HG03103 (cell line): ENCODE results near the gene ELP1.
"Not testable (repeated sequence)": the region's sequence is repeated elsewhere in the genome, so short reads cannot be mapped to it uniquely, and the experiment has no call there.

Experiments
- ATAC-seq: cut with Tn5 transposase; IDR thresholded peaks from one replicate; pipeline ENCODE4 v1.9.1; 2021; ENCODE audit warnings: low read depth; ENCODE audit not compliant: unreplicated experiment

The ELP1 gene

GRCh38 chr9:108934323-108934893, 484 bp upstream of the ELP1 start, which contains the start of gene ABITRAM:
ABITRAM (plus strand) TSS chr9:108934400; CDS start chr9:108934487, 87 bp downstream.
- ATAC-seq: peak; percentile 77

DNA sequence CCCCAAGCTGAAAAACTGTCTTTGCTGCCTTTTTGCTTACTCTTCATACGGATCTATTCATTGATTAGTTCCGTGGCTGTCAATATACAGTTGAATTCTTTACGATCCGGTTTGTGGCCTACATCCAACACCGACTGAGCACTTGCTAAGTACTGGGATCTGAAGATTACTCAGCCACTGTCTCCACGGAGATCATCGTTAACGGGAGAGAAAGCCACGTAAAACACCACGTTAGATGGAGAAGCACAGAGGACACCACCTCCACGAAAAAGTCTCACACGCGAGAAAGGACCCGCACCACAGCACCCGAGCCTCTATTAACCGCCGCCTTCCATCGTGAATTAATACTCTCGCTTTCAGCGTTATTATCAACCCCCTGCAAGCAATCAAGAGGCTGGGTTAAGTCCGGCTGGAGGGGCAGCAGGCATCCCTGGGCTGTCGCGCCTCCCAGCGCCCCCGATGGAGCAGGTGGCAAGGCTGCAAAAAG, 650 bp downstream of the ELP1 start:
- no peak for ATAC-seq

DNA sequence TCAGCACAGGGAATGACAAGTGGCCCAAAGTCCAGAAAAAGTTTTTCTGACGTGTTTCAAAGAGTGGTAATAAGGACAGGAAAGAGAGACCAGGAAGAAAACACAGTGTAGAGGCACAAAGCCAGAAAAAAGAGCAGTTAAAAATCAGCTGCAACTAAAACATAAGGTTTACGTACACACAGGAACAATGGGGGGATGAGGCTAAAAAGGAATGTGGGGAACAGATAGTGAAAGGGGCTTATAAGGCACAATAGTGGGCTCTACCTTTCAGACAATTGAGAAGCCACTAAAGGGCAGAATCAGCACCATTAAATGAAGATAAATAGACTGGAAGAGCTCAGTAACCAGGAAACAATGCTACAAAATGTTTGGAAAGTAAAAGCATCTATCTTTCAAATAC, 5.5 kb downstream of the ELP1 start:
- ATAC-seq: no peak

GRCh38 chr9:108924466-108924865, 9.5 kb downstream of the ELP1 start:
- ATAC-seq: no peak

GRCh38 chr9:108921200-108921599, 12.7 kb downstream of the ELP1 start:
- no peak for ATAC-seq

DNA sequence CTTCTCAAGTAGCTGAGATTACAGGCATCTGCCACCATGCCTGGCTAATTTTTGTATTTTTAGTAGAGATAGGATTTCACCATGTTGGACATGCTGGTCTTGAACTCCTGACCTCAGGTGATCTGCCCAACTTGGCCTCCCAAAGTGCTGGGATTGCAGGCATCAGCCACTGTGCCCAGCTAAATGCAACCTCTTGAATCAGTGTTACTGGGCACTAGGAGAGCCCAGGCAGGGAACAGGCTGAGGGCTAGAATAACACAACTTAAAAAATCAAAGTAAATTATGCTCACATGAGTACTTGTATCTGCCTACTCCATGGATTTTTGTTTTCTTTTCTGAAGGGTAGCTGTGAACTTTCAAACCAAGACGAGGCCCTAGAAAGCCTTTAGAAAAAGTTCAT, 13.5 kb downstream of the ELP1 start:
- not testable (repeated sequence) for ATAC-seq

- no peak for ATAC-seq
Measured at GRCh38 chr9:108919517-108919916, 14.4 kb downstream of the ELP1 start.

DNA sequence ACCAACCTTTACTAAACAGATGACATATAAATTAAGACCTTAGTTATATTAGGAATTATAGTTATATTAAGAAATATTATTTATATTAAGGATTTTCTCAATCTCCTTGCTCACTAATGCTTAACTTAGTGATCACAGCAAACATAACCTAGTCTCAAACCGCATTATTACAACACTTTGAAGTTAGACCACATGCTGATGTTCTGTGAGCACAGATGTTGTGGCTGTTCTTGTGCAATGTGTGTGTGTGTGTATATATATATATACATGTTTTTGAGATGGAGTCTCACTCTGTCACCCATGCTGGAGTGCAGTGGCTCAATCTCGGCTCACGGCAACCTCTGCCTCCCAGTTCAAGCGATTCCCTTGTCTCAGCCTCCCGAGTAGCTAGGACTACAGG, 20.5 kb downstream of the ELP1 start:
- ATAC-seq: no peak

DNA sequence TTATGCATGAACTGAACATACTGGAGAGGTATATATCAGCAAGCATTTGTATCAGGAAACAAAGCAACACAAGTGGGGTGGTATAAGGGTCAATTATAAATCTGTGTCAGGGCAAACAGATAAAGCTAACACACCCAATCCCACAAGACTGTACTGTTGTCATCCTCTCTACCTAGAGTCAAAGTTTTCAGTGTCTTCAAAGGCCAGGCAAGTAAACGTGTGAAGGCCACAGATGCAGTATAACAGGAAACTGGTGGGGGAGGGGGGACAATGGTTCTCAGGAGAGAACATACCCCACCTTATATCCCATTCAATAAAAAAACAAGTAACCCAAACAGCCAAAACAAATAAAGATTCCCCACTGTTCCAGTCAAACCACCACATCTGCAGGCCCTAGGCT, 22.1 kb downstream of the ELP1 start:
- ATAC-seq: no peak

- no peak for ATAC-seq
Measured at GRCh38 chr9:108910914-108911313, 23.0 kb downstream of the ELP1 start.

- ATAC-seq: no peak
Measured at GRCh38 chr9:108910402-108910801, 23.5 kb downstream of the ELP1 start.

GRCh38 chr9:108905494-108905893, 28.4 kb downstream of the ELP1 start:
- no peak for ATAC-seq

- no peak for ATAC-seq
Measured at GRCh38 chr9:108904161-108904560, 29.8 kb downstream of the ELP1 start.

DNA sequence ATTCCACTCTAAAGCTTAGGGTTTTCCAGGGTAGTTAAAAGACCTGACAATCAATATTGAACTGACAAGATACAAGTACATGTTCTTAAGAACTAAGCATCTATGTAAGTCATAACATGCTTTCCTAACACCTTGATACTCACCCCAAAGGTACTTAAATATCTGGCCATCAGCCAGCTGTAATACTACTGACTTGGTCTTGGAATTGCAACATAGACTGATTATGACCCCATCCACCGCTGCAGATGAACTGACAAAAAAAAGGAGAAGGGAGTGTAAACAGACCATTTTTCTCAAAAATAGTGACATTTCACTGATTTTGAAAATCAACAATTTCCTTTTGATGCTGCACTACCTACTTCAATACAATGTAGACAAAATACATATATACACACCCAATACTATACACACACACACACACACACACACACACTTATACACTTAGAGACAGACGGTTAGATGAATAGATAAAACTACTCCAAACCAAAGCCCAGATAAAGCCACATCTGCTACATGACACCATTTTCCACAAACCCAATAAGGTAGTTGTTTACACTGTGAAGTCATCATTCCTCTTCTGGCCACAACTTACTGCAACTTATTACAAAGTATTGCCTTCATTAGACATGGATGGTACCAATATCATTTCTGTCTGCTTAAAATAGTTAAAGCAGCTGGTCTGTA, 30.4 kb downstream of the ELP1 start:
- ATAC-seq: no peak

- ATAC-seq: no peak
Measured at GRCh38 chr9:108900176-108900575, 33.7 kb downstream of the ELP1 start.

DNA sequence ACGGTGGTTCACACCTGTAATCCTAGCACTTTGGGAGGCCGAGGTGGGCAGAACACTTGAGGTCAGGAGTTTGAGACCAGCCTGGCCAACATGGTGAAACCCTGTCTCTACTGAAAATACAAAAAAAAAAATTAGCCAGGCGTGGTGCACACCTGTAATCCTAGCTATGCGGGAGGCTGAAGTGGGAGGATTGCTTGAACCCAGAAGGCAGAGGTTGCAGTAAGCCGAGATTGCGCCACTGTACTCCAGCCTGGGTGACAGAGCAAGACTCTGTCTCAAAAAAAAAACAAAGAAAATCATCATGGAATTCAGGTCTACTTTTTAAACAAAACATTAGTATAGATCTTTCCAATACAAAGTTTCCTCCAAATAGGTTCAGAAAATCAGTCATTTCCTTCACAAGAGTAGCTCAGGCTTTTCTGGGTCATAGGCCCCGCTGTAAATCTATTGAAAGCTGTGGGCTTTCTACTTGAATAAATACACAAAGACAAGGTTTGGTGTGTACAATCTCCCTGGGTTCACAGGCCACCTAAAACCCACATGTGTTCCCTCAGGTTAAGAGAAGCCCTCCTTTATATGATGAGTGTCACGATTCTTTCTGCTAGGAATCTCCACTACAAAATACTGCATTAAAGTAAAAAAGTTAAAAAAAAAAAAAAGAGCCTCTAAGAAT, 34.8 kb downstream of the ELP1 start:
- not testable (repeated sequence) for ATAC-seq

DNA sequence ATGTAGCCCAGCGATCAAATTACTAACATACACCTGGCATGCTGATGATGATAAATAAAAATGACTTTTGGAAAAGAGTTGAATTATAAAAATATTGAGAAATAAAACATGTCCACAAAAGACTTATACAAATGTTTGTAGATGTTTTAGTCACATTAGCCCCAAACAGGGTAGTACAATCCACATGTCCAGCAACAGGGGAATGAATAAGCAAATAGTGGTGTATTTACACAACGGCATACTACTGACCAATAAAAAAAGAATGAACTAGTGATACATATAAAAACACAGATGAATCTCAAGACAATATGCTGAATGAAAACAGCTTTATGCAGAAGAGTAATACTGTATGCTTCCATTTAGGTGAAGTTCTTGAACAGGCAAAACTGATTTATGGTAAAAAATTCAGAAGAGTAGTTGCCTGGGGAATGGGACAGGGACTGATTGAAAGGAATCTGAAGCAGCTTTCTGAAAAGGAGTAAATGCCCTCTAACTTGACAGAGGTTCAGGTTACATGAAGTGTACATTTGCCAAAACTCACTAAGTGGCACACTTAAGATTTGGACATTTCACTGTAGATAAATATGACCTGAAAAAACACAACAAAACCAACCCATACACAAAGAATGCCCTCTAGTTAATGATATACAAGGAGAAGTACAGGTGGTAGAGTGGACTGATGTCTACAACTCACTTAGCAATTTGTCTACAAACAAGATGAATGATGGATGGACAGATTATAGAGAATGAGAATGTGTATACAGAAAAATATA, 36.4 kb downstream of the ELP1 start:
- no peak for ATAC-seq

DNA sequence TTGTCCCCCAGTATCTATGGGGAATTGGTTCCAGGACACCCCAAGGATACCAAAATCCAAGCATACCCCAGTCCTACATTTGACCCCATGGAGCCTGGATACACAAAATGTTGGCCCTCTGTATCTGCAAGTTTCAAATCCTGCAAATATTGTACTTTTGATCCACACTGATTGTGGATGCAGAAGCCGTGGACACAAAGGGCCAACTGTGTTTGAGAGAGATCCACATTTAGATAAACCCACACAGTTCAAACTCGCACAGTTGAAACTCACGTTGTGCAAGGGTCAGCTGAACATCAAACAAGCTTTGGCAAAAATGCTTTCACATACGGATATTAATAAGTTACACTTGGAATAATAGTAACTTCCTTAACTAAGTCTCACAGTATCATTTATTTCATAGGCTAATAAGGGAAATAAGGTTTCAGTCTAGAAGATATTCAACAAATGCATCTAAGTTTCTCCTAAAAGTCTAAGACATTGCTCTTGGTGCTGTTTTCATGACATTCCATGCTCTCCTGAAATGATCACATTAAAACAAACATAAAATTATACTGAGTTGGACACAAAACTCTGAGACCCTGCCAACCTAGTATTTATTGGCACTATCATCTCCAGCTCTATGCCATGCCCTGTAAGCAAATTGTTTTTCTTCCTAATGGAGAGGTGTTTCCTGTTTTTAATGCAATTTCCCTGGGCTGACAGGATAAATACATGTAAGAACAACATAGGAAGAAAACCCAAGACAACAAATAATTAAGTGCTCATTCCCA, 39.5 kb downstream of the ELP1 start:
- no peak for ATAC-seq

DNA sequence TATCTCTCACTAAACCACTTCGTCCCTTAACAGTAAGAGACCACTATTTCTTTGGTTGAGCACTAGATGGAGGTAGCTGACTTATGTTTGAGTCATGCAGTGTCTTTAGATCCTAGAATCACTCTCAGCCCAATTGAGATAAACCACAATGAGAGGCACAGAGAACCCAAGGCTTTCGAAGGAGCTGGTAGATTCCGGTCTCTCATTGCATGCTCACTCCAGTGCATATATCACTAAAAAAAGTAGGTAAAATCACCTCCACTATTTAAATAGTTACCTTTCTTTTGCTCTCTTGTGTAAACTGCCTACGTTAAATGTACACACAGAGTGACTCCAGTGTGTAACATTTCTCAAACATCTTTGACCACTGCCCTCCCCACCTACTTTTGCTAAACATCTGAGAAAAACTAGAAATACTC, 44.3 kb downstream of the ELP1 start:
- no peak for ATAC-seq

GRCh38 chr9:108886594-108887271, 47.2 kb downstream of the ELP1 start:
- not testable (repeated sequence) for ATAC-seq
